Body of pancreas (tissue), 4 donors: ENCODE measurements around the gene SNAP23. TPM values are rescaled to one million over a fixed set of nuclear protein-coding genes. Genes with fewer than 3 reads are reported as not detected.

Experiments used
- ATAC-seq: fragments of 150-250 bp; one replicate; pipeline ENCODE4 v1.9.1; 2016
- DNase-seq, 4 donors: peaks; one replicate each; pipeline ENCODE4 v3.0.0-alpha.2; 2019
- H3K27ac ChIP-seq, 4 donors: fragments of 200-600 bp; sonication (generic); 1 replicate in 3 of 4; 2 replicates in 1 of 4; pipeline versions ENCODE4 v1.5.1 to v1.6.1; 2016 to 2019; ENCODE audit warnings: mild to moderate bottlenecking in 1 of 4, mixed read lengths in 1 of 4, moderate library complexity in 1 of 4
- H3K27me3 ChIP-seq, 2 donors: fragments of 200-600 bp; sonication (generic); one replicate each; pipeline ENCODE4 v1.6.0; 2016; ENCODE audit warnings: mild to moderate bottlenecking in 1 of 2
- H3K36me3 ChIP-seq, 2 donors: fragments of 200-600 bp; sonication (generic); replicated peaks in 1 of 2; 2 replicates each; pipeline ENCODE4 v1.5.1; 2016; ENCODE audit warnings: low read depth in 2 of 2; ENCODE audit not compliant: insufficient read depth in 1 of 2
- H3K4me1 ChIP-seq: fragments of 200-600 bp; sonication (generic); one replicate; pipeline ENCODE4 v1.6.0; 2016
- H3K4me3 ChIP-seq, 2 donors: fragments of 200-600 bp; sonication (generic); 1 replicate in 1 of 2; 2 replicates in 1 of 2; pipeline ENCODE4 v1.5.1; 2016 to 2019
- H3K9me3 ChIP-seq, 3 donors: fragments of 200-600 bp; sonication (generic); 1 replicate in 2 of 3; 2 replicates in 1 of 3; pipeline ENCODE4 v1.5.1; 2016
- POLR2A ChIP-seq, 3 donors: fragments of 450-650 bp; IDR thresholded peaks; one replicate each; pipeline ENCODE4 v1.6.1; 2016; ENCODE audit warnings: antibody characterized with exemption in 3 of 3, mild to moderate bottlenecking in 2 of 3
- WGBS, 2 donors: methylation state at CpG; one replicate each; pipeline ENCODE4 v1.1.5; 2017; 5-methylcytosine and 5-hydroxymethylcytosine counted together
- intact Hi-C: fragments of 100-400 bp; cut with DNase I; formaldehyde crosslinking; loops from one replicate; pipeline ENCODE4 v1.15.1; 2023
- total RNA-seq, 2 donors: library from RNA; depleted of rRNA; stranded (reverse); fragments of >200 nt; gene quantifications; one replicate each; pipeline ENCODE4 v1.1.0, GENCODE V29; 2016
- TF ChIP-seq, protein P1 (sequence below), 7 experiments: fragments of 450-650 bp in 4 of 7; fragments of 200-600 bp in 3 of 7; sonication (generic) in 3 of 7; IDR thresholded peaks; one replicate each; pipeline ENCODE4 v1.5.1; 2016 to 2019; ENCODE audit warnings: antibody characterized with exemption in 7 of 7

The SNAP23 gene
- total RNA-seq, 2 donors from 2014 or later = 29.8 to 42.2 TPM

DNA sequence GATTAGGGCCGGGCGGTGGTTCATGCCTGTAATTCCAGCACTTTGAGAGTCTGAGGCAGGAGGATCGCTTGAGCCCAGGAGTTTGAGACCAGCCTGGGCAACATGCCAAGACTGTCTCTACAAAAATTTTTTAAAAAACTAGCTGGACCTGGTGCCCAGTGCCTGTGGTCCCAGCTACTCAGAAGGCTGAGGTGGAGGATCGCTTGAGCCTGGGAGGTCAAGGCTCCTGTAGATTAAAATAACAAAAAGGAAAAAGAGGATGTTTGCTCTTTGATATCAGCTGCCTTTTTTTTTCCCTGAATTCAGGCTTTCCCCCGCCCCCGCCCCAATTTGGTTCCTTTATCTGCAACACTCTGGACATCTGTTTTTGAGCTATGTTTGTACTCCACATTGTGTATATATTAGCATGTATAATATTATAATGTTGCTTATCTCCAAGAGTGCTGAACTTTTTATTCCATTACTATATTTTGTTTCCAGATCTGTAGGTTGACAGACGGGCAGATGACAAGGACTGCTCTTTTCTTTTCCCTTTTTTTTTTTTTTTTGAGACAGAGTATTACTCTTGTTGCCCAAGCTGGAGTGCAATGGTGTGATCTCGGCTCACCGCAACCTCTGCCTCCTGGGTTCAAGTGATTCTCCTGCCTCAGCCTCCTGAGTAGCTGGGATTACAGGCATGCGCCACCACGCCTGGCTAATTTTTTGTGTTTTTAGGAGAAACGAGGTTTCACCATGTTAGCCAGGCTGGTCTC, 4.6 kb downstream of the SNAP23 start:
- 57 to 67% methylated on average over 11 to 12 of the region's 12 CpGs for WGBS, 2 donors
- no peaks in the 10 kb centered on the region for H3K27me3 ChIP-seq
- no peak for TF ChIP-seq POLR2A (IDR thresholded peaks at IDR 0.05)
- TF ChIP-seq, protein P1, sequence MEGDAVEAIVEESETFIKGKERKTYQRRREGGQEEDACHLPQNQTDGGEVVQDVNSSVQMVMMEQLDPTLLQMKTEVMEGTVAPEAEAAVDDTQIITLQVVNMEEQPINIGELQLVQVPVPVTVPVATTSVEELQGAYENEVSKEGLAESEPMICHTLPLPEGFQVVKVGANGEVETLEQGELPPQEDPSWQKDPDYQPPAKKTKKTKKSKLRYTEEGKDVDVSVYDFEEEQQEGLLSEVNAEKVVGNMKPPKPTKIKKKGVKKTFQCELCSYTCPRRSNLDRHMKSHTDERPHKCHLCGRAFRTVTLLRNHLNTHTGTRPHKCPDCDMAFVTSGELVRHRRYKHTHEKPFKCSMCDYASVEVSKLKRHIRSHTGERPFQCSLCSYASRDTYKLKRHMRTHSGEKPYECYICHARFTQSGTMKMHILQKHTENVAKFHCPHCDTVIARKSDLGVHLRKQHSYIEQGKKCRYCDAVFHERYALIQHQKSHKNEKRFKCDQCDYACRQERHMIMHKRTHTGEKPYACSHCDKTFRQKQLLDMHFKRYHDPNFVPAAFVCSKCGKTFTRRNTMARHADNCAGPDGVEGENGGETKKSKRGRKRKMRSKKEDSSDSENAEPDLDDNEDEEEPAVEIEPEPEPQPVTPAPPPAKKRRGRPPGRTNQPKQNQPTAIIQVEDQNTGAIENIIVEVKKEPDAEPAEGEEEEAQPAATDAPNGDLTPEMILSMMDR (IDR thresholded peaks at IDR 0.05) = no peak
- no peak overlapping the region for H3K4me3 ChIP-seq
- H3K9me3 ChIP-seq = no peaks in the 10 kb centered on the region
- no peaks in the 10 kb centered on the region for H3K36me3 ChIP-seq
- no peak for ATAC-seq
- H3K4me1 ChIP-seq = peaks cover 25% of the 10 kb centered on the region
- DNase-seq = peak in 2 of 4 donors; percentile 13 to 17
- peak overlapping the region in 2 of 4 donors; percentile 10 to 27 for H3K27ac ChIP-seq
- intact Hi-C loops = no loop called here

DNA sequence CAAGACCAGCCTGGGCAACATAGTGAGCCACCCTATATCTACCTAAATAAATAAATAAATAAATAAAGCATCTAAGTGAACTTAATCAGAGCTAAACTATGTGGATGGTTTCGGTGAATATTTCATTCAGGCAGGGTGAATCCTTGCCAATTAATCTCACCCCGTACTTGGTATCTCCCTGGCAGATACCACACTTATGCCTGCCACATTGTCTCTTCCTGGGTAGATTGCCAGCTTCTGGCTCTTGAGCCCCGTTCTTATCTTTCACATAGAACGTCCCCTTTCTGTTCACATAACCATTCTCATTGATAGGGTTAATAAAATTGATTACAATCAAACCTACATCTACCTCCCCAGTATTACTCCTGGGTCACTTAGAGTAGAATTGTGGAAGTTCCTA, 7.0 kb downstream of the SNAP23 start:
- intact Hi-C loops = no loop called here
- Histone ChIP-seq H3K4me3 (no peak overlapping the region), H3K27me3 (no peaks in the 10 kb centered on the region), H3K4me1 (peaks cover 14% of the 10 kb centered on the region), H3K27ac (no peak overlapping the region), H3K36me3 (no peaks in the 10 kb centered on the region), H3K9me3 (no peaks in the 10 kb centered on the region)
- DNase-seq (no peak), ATAC-seq (no peak)
- no peak for TF ChIP-seq POLR2A (IDR thresholded peaks at IDR 0.05)
- TF ChIP-seq, protein P1 (IDR thresholded peaks at IDR 0.05) = no peak
- WGBS, 2 donors = 42 to 47% methylated on average over 4 of the region's 4 CpGs

DNA sequence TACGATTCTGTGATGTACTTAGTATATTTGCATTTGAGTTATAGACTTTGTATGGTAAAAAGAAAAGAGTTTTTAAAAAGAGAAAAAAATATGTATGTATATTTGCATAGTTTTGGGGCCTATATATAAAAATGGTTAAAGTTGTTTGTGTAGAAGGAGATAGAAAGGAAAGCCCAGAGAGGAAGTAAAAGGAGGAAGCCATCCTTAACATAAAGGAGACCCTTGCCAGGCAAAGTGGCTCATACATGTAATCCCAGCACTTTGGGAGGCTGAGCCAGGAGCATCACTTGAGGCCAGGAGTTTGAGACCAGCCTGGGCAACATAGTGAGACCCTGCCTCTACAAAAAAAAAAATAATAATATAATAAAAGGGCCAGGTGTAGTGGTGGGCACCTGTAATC, 8.4 kb downstream of the SNAP23 start:
- Histone ChIP-seq H3K36me3 (no peaks in the 10 kb centered on the region), H3K4me1 (peaks cover 14% of the 10 kb centered on the region), H3K9me3 (no peaks in the 10 kb centered on the region), H3K27ac (no peak overlapping the region), H3K4me3 (no peak overlapping the region), H3K27me3 (no peaks in the 10 kb centered on the region)
- WGBS, 2 donors = 57 to 67% methylated on average over 1 of the region's 1 CpG
- DNase-seq = no peak
- ATAC-seq = no peak
- TF ChIP-seq, protein P1 (IDR thresholded peaks at IDR 0.05) = no peak
- intact Hi-C loops = no loop called here

DNA sequence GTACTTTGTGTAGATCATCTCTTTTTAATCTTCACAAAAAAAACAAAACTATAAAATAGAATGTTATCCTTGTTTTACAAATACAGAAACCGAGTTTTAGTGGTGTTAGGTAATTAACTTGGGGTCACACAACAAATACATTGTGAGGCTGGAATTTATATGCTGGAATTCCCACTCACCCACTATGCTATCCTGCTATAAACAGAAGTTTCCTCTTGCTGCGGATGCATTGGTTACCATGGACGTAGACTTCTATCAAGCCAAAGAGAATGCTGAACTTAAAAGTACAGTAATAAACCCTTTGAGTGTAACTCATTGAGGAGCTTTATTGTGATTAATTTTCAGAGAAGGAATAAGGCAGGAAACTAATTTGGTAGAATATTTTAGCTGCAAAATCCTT, 9.2 kb downstream of the SNAP23 start:
- H3K4me3 ChIP-seq = no peak overlapping the region
- H3K9me3 ChIP-seq = no peaks in the 10 kb centered on the region
- no peak for TF ChIP-seq POLR2A (IDR thresholded peaks at IDR 0.05)
- TF ChIP-seq, protein P1 (IDR thresholded peaks at IDR 0.05) = no peak
- WGBS, 2 donors = 68 to 79% methylated on average over 3 of the region's 3 CpGs
- ATAC-seq (no peak), DNase-seq (no peak)
- no peak overlapping the region for H3K27ac ChIP-seq
- no peaks in the 10 kb centered on the region for H3K27me3 ChIP-seq
- intact Hi-C loops = no loop called here
- peaks cover 10% of the 10 kb centered on the region for H3K4me1 ChIP-seq
- H3K36me3 ChIP-seq = no peaks in the 10 kb centered on the region

DNA sequence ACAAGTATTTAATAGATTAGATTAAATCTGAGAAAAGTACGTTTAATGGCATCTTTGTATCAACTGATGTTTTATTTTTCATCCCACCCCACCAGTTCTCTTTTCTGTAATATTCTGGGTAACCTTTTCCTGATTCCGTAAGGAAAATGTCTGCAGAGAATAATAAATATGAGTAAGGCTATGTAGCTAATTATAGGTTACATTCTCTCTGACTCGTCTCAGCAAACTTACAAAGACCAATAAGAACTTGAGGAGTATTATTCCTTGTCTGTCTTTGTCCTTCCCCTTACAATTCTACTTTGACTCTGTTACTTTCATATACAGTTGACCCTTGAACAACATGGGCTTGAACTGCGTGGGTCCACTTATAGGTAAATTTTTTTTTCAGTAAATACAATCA, 12.1 kb downstream of the SNAP23 start:
- TF ChIP-seq POLR2A (IDR thresholded peaks at IDR 0.05) = no peak
- TF ChIP-seq, protein P1 (IDR thresholded peaks at IDR 0.05) = no peak
- H3K4me3 ChIP-seq = no peak overlapping the region
- H3K9me3 ChIP-seq = no peaks in the 10 kb centered on the region
- intact Hi-C loops = no loop called here
- H3K4me1 ChIP-seq = peaks cover 10% of the 10 kb centered on the region
- H3K36me3 ChIP-seq = no peaks in the 10 kb centered on the region
- WGBS, 2 donors = 74 to 80% methylated on average over 4 of the region's 4 CpGs
- H3K27me3 ChIP-seq = no peaks in the 10 kb centered on the region
- DNase-seq = no peak
- no peak for ATAC-seq
- no peak overlapping the region for H3K27ac ChIP-seq
